Stimulated activated CD4-positive, alpha-beta T cell treated with anti-CD3 and anti-CD28 coated beads, Interleukin-4, amount 100 ng/mL, for 4 hours (primary cell): Measurements from ENCODE around the gene RPS6KA1.

Source experiments
- DNase-seq, 2 experiments: peaks; one replicate each; pipeline ENCODE4 v3.0.0-alpha.2; 2020

The RPS6KA1 gene

GRCh38 chr1:26533951-26534509, 4.5 kb downstream of the RPS6KA1 start:
- DNase-seq = no peak

- no peak for DNase-seq
Measured at GRCh38 chr1:26535201-26535600, 5.6 kb downstream of the RPS6KA1 start.

- DNase-seq = no peak
Measured at GRCh38 chr1:26536081-26536480, 6.5 kb downstream of the RPS6KA1 start.

- DNase-seq = no peak
Measured at GRCh38 chr1:26536521-26536920, 7.0 kb downstream of the RPS6KA1 start.

- no peak for DNase-seq
Measured at GRCh38 chr1:26537951-26538352, 8.4 kb downstream of the RPS6KA1 start.

GRCh38 chr1:26538480-26539412, 9.2 kb downstream of the RPS6KA1 start:
- peak; percentile 25 to 31 for DNase-seq

GRCh38 chr1:26539722-26540121, 10.2 kb downstream of the RPS6KA1 start:
- no peak for DNase-seq

GRCh38 chr1:26540351-26540750, 10.8 kb downstream of the RPS6KA1 start:
- DNase-seq = no peak

- DNase-seq = no peak
Measured at GRCh38 chr1:26541431-26541815, 11.9 kb downstream of the RPS6KA1 start.

- peak; percentile 59 to 61 for DNase-seq
Measured at GRCh38 chr1:26541816-26542711, 12.5 kb downstream of the RPS6KA1 start.

- DNase-seq = no peak
Measured at GRCh38 chr1:26542771-26543451, 13.3 kb downstream of the RPS6KA1 start.

GRCh38 chr1:26543462-26543861, 13.9 kb downstream of the RPS6KA1 start:
- no peak for DNase-seq

GRCh38 chr1:26544126-26544525, 14.6 kb downstream of the RPS6KA1 start:
- no peak for DNase-seq

GRCh38 chr1:26545969-26546323, 16.4 kb downstream of the RPS6KA1 start:
- DNase-seq = no peak

- DNase-seq = no peak
Measured at GRCh38 chr1:26546375-26546774, 16.8 kb downstream of the RPS6KA1 start.

- no peak for DNase-seq
Measured at GRCh38 chr1:26546819-26547218, 17.3 kb downstream of the RPS6KA1 start.

GRCh38 chr1:26548841-26549240, 19.3 kb downstream of the RPS6KA1 start:
- no peak for DNase-seq

GRCh38 chr1:26550946-26551345, 21.4 kb downstream of the RPS6KA1 start:
- no peak for DNase-seq

- no peak for DNase-seq
Measured at GRCh38 chr1:26552720-26553119, 23.2 kb downstream of the RPS6KA1 start.

GRCh38 chr1:26553942-26554682, 24.6 kb downstream of the RPS6KA1 start:
- DNase-seq = no peak

- no peak for DNase-seq
Measured at GRCh38 chr1:26554781-26555180, 25.2 kb downstream of the RPS6KA1 start.

GRCh38 chr1:26555550-26555981, 26.0 kb downstream of the RPS6KA1 start:
- DNase-seq = no peak
